GM18867 (cell line): ENCODE measurements around the gene PTPN14.

Source experiments
- ATAC-seq: cut with Tn5 transposase; IDR thresholded peaks from one replicate; pipeline ENCODE4 v1.9.1; 2021; ENCODE audit warnings: mild to moderate bottlenecking, moderate library complexity; ENCODE audit not compliant: unreplicated experiment

Gene PTPN14

GRCh38 chr1:214319938-214320337 is 231.5 kb downstream of the PTPN14 start:
- no peak for ATAC-seq

GRCh38 chr1:214318956-214319736 is 232.3 kb downstream of the PTPN14 start:
- ATAC-seq: no peak

- peak; percentile 48 for ATAC-seq
These were observed 233.0 kb downstream of the PTPN14 start for GRCh38 chr1:214318356-214318755.

- ATAC-seq: peak; percentile 34
These were observed 233.7 kb downstream of the PTPN14 start for GRCh38 chr1:214317734-214318133.

DNA sequence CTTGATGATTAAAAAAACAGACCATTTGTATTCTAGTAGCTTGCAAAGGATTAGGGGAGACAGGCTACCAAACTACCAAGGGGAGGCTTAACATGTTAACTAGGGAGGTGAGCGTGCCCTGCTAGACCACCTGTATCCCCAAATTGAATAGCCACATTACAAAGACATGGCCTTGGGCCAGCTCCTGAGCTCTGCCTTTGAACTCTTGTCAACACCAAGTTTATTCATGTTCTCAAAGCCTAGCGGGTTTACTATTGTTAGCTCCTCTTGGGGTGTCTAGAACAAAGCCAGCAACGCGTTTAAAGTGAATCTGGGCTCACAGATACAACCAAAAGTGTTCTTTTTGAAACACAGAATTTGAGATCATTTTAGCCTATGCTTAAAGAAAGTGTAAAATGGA is 234.1 kb downstream of the PTPN14 start:
- ATAC-seq: no peak

GRCh38 chr1:214316593-214316992 is 234.8 kb downstream of the PTPN14 start:
- ATAC-seq: peak; percentile 29

DNA sequence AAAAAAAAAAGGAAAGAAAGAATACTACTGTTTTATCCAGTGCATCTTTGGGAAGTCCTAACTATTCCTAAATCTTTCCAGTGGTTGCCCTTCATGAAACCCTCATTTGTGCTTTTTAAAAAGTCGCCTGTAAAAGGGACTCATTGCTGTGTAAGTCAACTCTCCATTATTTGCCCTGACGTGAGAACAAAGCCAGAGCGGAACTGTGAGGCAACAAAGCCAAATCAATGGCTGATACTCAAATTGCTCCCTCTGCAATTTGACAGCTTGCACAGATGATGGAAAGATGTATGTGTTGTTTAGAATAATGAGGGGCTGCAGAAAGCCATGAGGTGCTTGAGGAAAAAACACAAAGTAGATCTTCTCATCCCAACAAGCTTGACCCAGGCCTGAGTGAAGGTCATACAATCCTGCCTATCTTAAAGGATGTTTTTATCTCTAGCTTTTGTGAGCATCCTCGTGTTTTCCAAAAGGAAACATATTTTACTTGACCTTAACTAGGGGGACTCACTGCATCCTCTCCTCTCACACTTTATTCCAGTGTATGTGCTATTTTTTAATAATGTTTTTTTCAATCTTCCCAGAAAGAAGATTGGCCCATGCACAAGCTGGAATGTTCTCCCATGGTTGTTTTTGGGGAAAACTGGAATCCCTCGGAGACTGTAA is 237.1 kb downstream of the PTPN14 start:
- ATAC-seq: no peak

DNA sequence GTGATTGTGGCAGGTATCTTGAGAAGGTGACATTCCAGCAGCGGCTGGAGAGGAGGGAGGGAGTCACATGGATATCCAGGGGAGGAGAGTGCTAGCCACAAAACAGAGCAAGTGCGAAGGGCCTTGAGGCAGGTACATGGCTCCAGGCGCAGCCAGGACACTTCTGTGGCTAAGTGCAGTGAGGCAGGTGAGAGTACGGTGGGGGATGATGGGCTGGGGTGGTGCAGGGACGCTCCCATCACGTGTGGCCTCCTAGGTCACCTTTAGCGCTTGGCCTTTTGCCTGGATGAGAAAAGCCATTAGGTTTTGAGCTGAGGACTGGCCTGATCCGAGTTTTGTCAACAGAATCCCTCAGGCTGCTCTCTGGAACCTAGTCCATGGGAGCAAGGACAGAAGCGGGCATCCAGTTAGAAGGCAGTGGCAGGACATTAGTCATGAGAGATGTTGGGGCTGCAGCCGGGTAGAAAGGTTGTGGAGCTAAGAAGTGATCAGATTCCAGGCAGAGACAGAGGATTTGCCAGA is 238.8 kb downstream of the PTPN14 start:
- no peak for ATAC-seq

GRCh38 chr1:214310777-214311690 is 240.4 kb downstream of the PTPN14 start:
- no peak for ATAC-seq

DNA sequence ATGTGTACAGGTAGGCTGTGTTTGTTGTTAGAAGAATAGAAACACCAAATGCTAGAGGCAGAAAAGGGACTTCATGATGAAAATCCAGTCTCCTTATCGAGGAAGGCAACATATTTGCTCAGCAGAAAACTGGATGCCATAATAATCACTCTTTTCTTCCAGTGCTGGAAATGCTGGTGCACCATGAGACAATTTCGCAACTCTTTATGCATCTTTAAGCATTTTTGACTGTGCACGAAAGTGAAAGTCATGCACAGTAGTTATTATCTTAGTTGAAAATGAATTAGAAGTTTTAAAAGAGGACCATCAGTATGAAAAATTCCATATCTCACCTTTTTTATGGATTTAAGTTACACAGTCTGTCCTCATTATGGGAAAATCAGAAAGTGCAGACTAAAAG is 241.4 kb downstream of the PTPN14 start:
- ATAC-seq: peak; percentile 64

DNA sequence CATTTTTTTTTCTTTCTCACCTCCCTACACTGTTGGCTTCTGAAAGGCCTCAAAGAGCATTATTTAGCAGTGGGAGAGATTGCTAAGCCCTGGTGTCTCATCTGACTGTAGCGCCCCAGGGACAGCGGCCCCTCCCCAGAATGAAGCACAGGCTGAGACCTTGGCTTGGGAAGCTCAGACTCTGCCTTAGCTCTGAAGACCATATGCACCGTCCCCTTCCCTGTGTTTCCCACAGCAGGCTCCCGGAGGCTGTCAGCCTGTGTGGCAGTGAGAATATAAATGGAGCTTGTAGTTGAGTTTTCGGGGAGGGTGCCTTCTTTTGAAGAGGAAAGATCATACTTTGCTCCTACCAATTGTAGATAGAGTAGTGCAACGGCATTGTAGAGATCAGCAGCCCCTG is 245.1 kb downstream of the PTPN14 start:
- no peak for ATAC-seq

DNA sequence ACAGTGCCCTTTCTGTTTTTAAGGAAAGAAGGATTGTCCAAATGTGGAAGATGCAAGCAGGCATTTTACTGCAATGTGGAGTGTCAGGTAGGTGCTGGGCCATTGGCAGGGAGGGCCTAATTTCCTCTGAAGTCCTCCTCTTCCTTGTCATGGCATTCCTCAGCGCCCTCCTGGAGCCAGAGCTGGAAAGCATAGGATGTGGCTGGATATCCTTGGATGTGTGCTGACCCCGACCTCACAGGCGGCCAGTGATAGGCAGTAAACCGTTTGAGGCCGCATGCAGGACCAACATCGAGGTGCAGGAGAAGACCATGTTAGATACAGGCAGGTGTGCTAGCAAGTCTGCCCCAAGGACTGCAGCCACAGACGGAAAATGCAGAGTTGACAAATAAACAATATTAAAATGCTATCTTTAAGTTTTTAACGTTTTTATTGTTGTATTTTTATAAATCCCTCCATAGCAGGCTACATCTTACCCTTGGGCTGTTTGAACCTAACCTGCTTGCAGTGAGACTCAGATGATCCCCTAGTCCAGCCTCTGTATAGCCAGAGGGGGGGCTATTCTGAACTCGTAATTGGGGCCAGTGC is 246.1 kb downstream of the PTPN14 start:
- no peak for ATAC-seq

DNA sequence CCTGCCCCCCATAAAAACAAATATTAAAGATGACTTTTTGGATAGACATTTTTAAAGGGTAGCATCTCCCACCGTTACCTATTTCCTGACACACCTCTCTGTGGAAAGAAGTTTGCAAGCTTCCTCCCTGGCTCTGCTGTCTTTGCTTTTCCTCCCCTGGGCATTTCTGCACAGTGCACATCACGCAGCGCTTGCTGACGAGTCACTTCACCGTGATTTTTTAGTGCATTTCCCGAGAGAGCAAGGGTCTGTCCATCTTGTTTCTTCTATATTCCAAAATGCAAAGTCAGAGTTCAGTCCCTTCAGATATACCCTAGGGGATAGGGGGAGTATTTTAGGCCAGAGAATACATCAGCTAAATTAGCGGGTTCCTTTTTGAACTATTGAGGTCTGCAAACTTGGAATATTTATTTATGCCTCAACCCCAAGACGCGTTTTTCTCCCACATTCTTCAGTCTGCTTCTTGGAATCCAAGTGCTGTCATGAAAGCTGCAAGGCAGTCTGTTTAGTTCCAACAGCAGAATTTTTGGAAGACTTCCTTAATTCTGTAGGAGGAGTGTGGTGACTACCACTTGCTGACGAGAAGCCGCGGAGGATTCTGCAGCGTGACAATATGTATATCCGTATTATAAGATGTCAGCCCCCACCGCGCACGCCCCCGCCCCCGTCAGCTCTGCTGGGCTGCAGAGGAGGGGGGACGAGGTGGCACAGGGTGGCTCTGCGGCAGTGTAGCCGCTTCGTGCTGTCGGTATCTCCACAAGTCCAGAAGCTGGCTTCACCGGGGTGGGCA is 248.1 kb downstream of the PTPN14 start:
- ATAC-seq: no peak

DNA sequence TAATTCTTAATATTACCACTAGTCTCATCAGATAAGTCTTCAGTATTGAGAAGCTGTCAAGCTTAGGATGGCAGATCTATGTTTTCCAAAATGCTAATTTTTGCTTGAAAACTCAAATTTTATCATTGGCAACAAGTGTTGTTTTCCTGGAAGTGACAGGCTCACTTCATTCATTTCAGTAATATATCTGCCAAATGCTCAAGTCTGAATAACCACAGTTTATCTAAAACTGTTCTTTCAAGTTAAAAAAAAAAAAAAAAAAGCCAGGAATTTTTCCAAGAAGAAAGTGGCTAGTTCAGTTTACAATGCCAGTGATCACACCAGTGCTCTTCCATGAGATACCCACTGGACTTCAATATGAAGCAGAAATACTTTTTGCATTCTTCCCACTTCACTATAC is 249.9 kb downstream of the PTPN14 start:
- no peak for ATAC-seq

DNA sequence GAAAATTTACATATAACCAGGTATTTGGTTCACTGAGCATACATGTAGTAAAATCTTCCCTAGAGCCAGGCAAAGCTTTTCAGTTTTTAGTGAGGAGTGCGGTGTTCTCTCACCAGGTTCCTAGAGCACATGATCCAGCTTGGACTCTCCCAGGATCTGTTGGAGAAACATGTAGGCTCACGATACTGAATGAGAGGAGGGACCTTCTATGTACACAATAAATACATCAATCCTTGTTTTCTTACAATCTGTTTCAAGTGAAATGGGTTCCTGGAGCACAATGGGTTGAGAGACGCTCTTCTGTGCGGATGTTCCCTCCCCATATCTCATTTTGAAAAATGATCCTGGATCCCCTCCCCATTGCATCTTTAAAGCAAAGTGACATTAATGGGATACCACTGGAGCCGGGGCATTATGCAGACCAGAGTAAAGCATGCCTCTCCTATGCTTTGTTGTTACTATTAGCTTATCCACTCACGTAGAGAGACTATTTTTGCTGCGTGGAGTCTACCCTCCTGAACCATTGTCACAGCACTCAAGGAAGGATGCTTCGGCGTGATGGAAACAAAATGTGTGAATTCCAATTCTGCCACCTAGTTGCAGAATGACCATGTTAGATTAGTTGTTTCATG is 251.1 kb downstream of the PTPN14 start:
- no peak for ATAC-seq
